IPS-18c (cell line): ENCODE results near the gene PWWP2B.
"Not testable (repeated sequence)": the region's sequence is repeated elsewhere in the genome, so short reads cannot be mapped to it uniquely, and the experiment has no call there.

Source experiments
- H3K4me3 ChIP-seq: 2 replicates; pipeline ENCODE4 v1.7.0; 2013; ENCODE audit warnings: low read depth, mild to moderate bottlenecking, low read length, moderate library complexity; ENCODE audit not compliant: insufficient read depth
- H3K9me3 ChIP-seq: one replicate; pipeline ENCODE4 v1.6.1; 2013; ENCODE audit warnings: mild to moderate bottlenecking, low read length, moderate library complexity; ENCODE audit not compliant: control insufficient read depth, insufficient read depth

Gene PWWP2B

DNA sequence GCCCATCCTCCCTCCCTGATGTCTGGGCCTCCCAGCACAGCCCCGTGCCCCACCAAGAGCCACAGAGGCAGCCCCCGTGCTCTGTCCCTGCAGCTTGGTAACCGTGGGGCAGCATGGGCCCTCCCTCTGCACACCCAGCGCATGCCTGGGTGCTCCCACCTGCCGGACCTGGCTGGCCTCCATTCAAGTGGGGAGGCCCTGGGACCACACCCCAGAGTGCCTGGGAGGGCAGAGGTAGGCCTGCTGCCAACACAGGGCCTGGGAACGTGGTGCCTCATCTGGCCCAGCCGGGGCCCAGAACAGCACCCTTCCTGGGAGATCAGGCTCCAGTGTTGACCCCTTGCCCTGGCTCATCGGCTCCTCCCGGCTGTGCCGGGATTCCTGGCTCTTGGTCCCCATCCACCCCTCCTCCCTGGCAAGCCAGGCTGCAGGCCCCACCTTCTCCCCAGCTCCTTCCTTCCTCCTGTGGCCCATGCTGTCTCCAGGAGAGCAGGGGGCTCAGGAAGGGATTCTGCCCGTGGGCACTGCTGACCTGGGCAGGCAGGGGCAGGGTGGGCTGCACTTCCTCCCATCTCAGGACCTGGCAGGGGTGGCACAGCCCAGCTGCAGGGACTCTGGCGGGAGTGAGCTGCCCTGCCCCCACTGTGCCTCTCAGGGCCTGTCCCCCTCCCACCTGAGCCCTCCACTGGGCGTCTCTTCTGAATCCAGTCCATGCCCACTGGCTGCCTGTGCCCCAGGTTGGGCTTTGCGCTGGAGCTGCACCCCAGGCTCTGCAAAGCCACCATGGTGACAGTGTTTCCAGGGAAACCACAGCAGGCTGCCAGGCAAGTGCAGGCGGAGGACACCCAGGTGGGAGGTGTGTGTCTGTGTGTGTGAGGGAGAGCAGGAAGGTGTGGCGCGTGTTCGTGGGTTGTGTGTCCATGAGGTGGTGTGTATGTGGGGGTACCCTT is 32.6 kb downstream of the PWWP2B start:
- Histone ChIP-seq H3K4me3 (no peak overlapping the region), H3K9me3 (no peaks in the 10 kb centered on the region)

DNA sequence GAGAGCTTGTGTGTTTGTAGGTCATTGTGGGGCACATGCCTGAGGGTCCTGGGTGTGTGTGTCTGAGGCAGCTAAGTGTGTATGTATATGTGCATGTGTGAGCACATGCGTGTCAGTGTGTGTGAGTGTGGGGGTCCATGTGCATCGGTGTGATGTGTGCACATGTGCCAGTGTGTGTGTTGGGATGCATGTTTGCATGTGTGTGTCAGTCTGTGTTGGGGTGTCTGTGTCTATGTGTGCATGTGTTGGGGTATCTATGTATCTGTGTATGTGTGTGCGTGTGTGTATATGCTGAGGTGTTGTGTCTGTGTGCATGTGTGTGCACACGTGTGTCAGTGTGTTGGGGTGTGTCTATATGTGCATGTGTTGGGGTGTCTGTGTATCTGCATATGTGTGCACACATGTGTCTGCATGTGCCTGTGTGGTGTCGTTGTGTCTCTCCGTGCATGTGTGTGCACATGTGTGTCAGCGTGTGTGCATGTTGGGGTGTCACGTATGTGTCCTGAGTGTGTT is 33.3 kb downstream of the PWWP2B start:
- H3K9me3 ChIP-seq, result no peaks in the 10 kb centered on the region
- no peak overlapping the region for H3K4me3 ChIP-seq

DNA sequence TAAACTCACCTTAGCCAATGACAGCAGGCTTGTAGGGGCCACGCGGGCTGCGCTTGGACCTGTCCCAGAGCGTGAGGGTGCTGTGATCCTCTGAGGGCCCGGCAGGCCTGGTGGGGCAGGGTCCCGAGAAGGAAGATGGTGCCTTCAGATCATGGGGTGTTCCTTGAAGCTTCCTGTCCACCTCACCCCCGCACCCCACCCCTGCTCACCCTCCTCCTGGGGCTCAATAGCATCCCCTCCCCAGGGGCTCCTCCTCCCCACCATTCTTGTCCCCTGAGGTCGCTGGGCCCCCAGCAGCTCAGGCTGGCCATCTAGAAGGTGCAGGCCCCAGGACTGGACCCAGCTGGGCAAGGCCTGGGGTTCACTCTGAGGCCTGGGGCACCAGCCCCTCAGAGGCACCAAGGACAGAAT is 33.9 kb downstream of the PWWP2B start:
- H3K9me3 ChIP-seq, result no peaks in the 10 kb centered on the region
- H3K4me3 ChIP-seq, result no peak overlapping the region

DNA sequence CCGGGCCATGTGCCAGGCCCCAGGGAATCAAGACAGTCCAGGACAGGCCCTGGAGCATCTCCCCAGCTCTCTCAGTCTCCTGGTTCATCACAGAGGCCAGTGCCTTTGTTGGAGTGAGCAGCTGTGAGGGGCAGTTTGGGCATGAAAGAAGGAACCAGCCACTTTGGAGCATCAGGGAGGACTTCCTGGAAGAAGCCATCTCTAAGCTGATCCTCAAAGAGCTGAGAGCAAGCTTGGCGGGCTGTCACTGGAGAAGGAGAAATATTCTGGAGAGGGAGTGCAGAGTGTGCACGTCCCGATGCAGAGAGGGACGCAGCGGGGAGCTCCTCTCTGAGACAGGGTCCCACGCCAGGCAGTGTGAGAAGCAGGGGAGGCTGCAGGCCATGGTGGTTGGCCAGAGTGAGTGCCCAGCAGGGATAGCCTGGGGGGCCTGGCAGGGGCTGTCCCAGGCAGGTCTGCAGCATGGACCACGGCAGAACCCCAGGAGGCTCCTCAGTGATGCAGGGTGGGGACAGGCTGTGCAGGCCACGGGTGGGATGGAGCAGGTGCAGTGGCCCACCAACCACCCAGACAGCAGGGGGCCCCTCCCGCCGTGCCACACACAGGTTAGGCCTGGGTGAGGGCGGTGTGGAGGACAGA is 34.7 kb downstream of the PWWP2B start:
- no peak overlapping the region for H3K4me3 ChIP-seq
- no peaks in the 10 kb centered on the region for H3K9me3 ChIP-seq

DNA sequence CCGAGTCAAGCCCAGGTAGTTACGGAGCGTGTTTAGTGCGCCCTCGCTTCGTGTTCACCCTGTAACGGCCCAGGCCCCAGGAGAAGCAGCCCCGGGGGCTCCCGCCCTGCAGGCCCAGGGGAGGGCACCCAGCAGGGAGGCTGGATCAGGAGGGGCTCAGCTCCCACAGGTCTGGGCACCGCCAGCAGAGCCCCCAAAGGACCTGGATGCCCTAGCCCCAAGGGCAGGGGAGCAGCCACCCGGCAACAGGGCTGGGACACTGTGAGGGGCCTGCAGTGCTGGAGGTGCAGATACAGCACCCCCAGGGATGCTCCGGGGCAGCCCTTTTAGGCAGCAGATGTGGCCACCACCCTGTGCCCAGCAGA is 35.2 kb downstream of the PWWP2B start:
- no peak overlapping the region for H3K4me3 ChIP-seq
- no peaks in the 10 kb centered on the region for H3K9me3 ChIP-seq

DNA sequence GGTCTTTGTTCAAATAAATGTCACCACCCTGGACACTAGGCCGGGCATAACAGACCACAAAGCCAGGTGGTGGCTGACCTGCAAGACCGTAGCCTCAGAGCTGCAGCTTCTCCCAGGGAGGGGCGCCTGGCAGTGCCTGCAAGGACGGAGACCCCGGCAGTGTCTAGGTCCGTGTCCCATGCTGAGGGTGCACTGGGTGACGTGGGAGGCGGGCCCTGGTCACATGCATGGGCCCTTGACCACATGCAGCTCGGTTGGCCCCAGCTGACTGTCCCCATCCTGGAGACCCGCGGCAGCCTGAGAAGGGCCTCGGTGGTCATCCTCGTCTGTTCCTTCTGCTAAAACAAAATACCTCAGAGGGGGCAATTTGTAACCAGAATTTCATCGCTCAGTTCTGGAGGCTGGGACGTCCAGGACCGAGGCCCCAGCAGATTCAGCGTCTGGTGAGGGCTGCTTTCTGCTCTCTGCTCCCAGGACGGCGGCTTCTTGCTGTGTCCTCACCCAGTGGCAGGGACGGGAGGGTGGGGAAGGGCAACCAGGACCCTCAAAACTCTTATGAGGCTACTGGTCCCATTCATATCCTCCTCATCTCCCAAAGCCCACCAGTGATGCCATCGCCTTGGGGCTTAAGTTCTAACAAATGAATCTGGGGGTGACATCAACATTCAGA is 36.8 kb downstream of the PWWP2B start:
- Histone ChIP-seq H3K9me3 (no peaks in the 10 kb centered on the region), H3K4me3 (no peak overlapping the region)

DNA sequence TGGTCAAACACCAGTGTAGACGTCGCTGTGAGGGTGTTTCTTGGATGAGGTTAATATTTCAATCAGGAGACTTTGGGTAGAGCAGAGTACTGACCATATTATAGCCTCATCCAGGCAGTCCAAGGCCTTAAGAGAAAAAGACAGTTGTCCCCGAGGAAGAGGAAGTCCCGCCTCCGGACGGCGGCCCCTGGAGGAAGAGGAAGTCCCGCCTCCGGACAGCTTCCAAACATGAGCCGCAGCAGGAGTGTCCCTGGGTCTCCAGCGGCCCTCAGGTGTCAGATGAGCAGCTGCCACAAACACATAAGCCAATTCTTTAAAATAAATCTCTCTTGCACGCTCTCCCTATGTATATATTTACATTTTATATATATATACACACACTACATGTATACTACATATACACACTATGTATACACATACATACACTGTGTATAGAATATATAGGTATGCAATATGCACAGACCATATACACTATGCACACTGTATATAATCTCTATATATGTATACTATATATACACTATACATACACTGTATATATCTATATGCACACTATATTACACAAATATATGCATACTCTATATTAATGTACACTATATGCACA is 37.5 kb downstream of the PWWP2B start:
- H3K4me3 ChIP-seq, result no peak overlapping the region

DNA sequence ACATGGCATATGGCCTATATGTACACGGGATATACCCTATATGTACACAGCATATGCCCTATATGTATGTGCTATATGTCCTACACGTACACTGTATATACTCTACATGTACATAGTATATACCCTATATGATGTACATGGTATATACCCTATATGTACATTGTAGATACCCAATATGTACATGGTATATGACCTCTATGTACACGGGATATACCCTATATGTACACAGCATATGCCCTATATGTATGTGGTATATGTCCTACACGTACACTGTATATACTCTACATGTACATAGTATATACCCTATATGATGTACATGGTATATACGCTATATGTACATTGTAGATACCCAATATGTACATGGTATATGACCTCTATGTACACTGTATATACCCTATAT is 38.3 kb downstream of the PWWP2B start:
- H3K4me3 ChIP-seq, H3K9me3 ChIP-seq: not testable (repeated sequence)

More for the DNA sequence above, 37.5 kb downstream of the PWWP2B start:
- H3K9me3 ChIP-seq, result no peaks in the 10 kb centered on the region

DNA sequence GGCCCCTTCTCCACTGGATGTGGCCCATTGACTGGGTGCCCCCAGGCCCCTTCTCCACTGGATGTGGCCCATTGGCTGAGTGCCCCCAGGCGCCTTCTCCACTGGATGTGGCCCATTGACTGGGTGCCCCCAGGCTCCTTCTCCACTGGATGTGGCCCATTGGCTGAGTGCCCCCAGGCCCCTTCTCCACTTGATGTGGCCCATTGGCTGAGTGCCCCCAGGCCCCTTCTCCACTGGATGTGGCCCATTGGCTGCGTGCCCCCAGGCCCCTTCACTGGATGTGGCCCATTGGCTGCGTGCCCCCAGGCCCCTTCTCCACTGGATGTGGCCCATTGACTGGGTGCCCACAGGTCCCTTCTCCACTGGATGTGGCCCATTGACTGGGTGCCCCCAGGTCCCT is 39.1 kb downstream of the PWWP2B start:
- H3K4me3 ChIP-seq, H3K9me3 ChIP-seq: not testable (repeated sequence)

DNA sequence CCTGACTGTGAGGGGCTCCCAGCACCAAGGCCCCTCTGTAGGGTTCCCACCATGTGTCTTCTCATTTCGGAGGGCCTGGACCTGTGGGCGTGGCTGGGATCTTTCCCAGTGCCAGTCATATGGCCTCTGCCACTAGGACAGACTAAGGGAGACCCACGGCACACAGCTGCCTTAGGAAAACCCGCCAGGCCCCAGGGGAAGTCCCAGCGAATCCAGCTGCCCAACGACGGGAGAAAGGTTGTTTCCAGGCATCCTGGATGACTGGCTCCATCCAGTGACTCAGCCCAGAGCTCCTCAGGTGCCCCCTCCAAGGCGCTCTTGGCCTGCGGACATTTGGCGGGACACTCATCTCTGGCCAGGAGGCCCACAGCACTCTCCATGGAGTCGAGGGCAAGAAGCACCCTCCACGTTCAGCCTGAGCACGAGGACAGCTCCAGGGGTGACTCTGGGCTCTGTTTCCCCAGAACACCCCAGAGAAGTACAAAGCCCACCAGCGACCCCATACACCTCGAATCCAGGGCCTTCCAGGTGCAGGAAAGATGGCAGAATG is 39.9 kb downstream of the PWWP2B start:
- H3K4me3 ChIP-seq, result no peak overlapping the region
- no peaks in the 10 kb centered on the region for H3K9me3 ChIP-seq

DNA sequence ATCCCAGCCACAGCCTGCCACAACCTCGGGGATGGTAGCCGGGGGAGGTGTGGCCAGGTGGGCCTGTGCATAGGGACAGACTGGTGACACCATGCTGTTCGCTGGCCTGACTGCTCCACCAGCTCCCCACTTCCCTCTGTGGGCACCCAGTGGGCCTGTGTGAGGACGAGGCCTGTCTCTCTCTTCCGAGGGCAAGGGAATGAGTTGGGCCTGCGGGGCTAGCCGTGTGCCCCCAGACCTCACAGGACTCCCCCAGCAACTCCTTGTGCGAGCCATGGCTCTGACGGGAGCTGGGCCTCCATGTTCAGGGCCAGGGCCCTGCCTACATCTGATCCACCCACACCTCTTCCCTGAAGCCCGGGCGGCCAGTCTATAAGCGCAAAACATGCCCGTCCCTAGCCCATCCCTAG is 40.5 kb downstream of the PWWP2B start:
- no peaks in the 10 kb centered on the region for H3K9me3 ChIP-seq
- H3K4me3 ChIP-seq, result no peak overlapping the region

DNA sequence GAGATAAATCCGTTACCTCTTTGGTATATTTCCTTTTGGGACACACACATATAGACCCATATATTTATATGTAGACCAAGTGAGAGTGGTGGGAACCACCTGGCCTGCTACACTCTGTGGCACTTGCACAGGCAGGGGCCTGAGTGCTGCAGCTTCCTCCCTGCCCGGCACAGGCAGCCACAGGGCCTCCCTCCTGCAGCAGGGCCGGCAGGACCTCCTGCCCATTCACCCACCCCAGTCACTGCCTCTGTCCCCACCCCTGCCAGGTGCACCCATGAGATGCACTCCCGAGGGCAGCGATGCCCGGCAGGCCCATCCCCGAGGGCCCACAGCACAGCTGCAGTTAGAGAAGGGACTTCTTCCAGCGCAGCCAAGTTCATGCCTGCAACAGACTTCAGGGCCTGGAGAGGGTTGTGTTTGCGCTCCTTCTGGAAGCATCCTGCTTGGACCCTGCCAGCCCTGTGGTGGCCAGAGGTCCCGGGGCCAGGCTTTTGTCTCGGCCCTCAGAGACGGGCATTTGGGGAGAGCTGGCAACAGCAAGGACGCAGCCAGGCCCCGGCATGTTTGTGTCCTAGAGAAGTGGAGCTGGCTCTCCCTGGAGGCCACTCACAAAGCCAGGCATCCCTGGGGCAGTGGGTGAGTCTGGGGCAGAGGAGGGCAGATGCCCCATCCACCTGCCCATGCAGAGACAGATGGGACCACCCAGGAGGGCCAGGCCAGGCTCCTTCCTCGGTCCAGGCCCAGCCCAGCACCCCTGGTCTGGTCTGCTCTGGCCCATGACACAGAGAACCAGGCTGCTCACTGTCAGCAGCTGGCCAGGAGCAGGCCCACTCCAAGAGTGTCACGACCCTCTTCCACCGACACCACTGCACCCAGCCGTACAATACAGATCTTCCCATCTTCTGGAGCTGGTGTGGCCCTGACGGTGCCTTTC is 41.4 kb downstream of the PWWP2B start:
- no peaks in the 10 kb centered on the region for H3K9me3 ChIP-seq

DNA sequence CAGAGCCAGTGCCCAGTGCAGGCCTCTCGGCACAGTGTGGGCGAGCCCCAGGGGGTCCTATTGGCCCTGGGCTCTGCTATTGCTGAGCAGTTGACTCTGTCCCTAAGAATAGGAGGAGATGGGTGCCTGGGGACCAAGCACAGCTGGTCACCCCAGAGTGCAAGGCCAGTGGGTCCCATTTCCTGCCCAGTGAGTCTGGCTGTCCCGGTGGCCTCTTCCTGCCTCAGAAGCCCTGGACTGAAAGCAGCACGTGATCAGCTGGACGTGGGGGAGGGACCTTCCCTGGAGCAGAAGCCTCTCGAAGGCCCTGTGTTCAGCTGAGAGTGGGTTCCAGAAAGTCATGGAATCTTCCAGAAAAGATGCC is 42.0 kb downstream of the PWWP2B start:
- Histone ChIP-seq H3K4me3 (no peak overlapping the region), H3K9me3 (no peaks in the 10 kb centered on the region)

More for the DNA sequence above, 41.4 kb downstream of the PWWP2B start:
- no peak overlapping the region for H3K4me3 ChIP-seq

DNA sequence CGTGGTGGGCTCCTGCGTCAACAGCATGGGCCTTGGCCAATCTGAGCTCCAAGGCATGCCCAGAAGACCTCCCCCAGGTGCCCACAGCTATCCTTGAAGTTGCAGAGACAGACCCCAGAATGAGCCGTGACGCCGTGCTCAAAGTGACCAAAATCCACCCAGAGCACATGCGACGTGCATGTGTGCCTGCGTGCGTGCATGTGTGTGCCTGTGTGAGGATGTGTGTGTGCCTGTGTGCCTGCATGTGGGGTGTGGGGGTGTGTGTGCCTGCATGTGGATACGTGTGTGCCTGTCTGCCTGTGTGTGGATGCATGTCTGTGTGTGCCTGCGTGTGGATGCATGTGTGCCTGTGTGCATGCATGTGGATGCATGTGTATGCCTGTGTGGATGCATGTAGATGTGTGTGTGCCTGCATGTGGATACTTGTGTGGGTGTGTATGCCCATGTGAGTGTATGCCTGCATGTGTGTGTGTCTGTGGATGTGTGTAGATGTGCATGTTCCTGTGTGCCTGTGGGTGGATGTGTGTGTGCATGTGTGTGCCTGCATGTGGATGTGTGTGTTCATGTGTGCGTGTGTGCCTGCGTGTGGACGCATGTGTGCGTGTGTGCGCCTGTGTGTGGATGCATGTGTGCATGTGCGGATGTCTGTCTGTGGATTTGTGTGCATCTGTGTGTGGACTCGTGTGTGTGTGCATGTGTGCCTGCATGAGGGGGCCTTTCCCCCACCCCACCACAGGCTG is 42.6 kb downstream of the PWWP2B start:
- Histone ChIP-seq H3K9me3 (no peaks in the 10 kb centered on the region), H3K4me3 (no peak overlapping the region)

DNA sequence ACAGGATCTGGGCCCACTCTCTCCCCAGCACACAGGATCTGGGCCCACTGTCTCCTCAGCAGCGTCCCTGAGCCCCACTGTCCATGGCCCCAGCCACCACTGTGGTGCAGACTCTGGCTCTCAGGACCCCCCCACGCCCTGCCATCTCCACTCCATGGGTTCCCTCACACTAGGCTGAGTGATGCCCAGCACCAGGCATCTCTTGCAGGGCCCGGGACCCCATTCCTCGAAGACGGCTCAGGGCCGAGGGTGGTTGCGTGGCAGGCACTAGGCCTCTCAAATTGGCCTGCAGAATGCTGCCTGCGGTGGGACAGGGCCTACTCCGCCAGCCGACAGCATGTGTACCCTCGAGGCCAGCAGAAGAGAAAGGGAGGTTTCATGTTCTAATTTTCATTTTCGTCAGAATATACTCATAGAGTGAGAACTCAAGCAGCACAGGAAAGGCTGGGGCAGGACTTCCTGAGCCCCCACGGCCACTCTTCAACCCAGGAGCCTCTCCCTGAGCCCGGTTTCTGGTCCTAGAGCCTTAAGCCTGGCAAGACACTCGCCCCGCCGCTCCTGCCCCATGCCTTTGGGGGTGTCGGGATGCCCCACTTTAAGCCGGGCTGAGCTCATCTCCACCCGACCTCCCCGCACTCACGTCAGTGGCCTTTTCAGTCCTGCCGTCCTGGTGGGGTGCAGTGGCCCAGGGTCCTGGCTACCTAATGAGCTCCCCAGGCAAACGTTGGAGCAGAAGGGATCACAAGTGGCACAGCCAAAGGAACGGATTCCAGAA is 44.0 kb downstream of the PWWP2B start:
- no peaks in the 10 kb centered on the region for H3K9me3 ChIP-seq
- H3K4me3 ChIP-seq, result no peak overlapping the region
